SK-N-SH treated with all-trans-retinoic acid at 6 μM for 48 hours (cell line): ENCODE data around the gene VAV3.

ENCODE experiments used
- ATAC-seq: fragments of 200-7000 bp; cut with Tn5 transposase; 3 replicates; pipeline ENCODE4 v1.9.1; 2020; ENCODE audit warnings: mild to moderate bottlenecking, moderate library complexity
- ARNTL ChIP-seq: fragments of 450-650 bp; formaldehyde crosslinking; IDR thresholded peaks from 2 replicates; pipeline ENCODE4 v1.5.0; 2020; ENCODE audit warnings: low read depth, mild to moderate bottlenecking, moderate library complexity, borderline replicate concordance
- BACH2 ChIP-seq: fragments of 250-450 bp; sonication (Bioruptor Pico); IDR thresholded peaks from 2 replicates; pipeline ENCODE4 v1.9.0; 2021; ENCODE audit warnings: mild to moderate bottlenecking, borderline replicate concordance
- ESRRG ChIP-seq: fragments of 250-450 bp; sonication (Bioruptor Pico); IDR thresholded peaks from 2 replicates; pipeline ENCODE4 v1.6.1; 2021; ENCODE audit warnings: mild to moderate bottlenecking
- ISL1 ChIP-seq: fragments of 250-450 bp; sonication (Bioruptor Pico); IDR thresholded peaks from 2 replicates; pipeline ENCODE4 v2.1.2; 2022; ENCODE audit warnings: mild to moderate bottlenecking, moderate library complexity
- OSR1 ChIP-seq: fragments of 250-450 bp; sonication (Bioruptor Pico); IDR thresholded peaks from 2 replicates; pipeline ENCODE4 v1.8.0; 2022; ENCODE audit warnings: moderate library complexity, mild to moderate bottlenecking, inconsistent platforms
- PPARA ChIP-seq: fragments of 250-450 bp; sonication (Bioruptor Pico); IDR thresholded peaks from 2 replicates; pipeline ENCODE4 v1.5.0; 2020; ENCODE audit warnings: mild to moderate bottlenecking, borderline replicate concordance
- RARB ChIP-seq: fragments of 250-450 bp; sonication (Bioruptor Pico); IDR thresholded peaks from 2 replicates; pipeline ENCODE4 v1.8.0; 2021; ENCODE audit warnings: mild to moderate bottlenecking, moderate library complexity
- SNAI2 ChIP-seq: fragments of 250-450 bp; sonication (Bioruptor Pico); IDR thresholded peaks from 2 replicates; pipeline ENCODE4 v1.5.0; 2020; ENCODE audit warnings: mild to moderate bottlenecking, moderate library complexity
- TCF4 ChIP-seq: fragments of 250-450 bp; sonication (Bioruptor Pico); IDR thresholded peaks from 2 replicates; pipeline ENCODE4 v1.8.0; 2021; ENCODE audit warnings: mild to moderate bottlenecking, moderate library complexity, borderline replicate concordance
- TOX ChIP-seq: fragments of 250-450 bp; sonication (Bioruptor Pico); IDR thresholded peaks from 2 replicates; pipeline ENCODE4 v1.8.0; 2021; ENCODE audit warnings: mild to moderate bottlenecking, moderate library complexity, borderline replicate concordance
- ZC3H10 ChIP-seq: fragments of 250-450 bp; sonication (Bioruptor Pico); IDR thresholded peaks from 2 replicates; pipeline ENCODE4 v1.5.1; 2021; ENCODE audit warnings: mild to moderate bottlenecking, moderate library complexity
- ZFP3 ChIP-seq: fragments of 250-450 bp; sonication (Bioruptor Pico); IDR thresholded peaks from 2 replicates; pipeline ENCODE4 v1.5.0; 2020; ENCODE audit warnings: mild to moderate bottlenecking, moderate library complexity
- ZFP30 ChIP-seq: fragments of 450-650 bp; formaldehyde crosslinking; IDR thresholded peaks from 2 replicates; pipeline ENCODE4 v1.5.0; 2022; ENCODE audit warnings: mild to moderate bottlenecking, moderate library complexity
- ZNF565 ChIP-seq: fragments of 450-650 bp; formaldehyde crosslinking; conservative IDR thresholded peaks from 2 replicates; pipeline ENCODE4 v1.5.0; 2020; ENCODE audit warnings: low read depth, mild to moderate bottlenecking, moderate library complexity
- ZNF70 ChIP-seq: fragments of 450-650 bp; formaldehyde crosslinking; IDR thresholded peaks from 2 replicates; pipeline ENCODE4 v1.5.0; 2020; ENCODE audit warnings: mild to moderate bottlenecking, moderate library complexity
- TF ChIP-seq, protein P1 (sequence below): fragments of 250-450 bp; sonication (Bioruptor Pico); IDR thresholded peaks from 2 replicates; pipeline ENCODE4 v1.5.1; 2020; ENCODE audit warnings: low read depth, mild to moderate bottlenecking, moderate library complexity
- TF ChIP-seq, protein P2 (sequence below): fragments of 250-450 bp; sonication (Bioruptor Pico); IDR thresholded peaks from 2 replicates; pipeline ENCODE4 v1.5.0; 2020; ENCODE audit warnings: mild to moderate bottlenecking, moderate library complexity
- TF ChIP-seq, protein P3 (sequence below): fragments of 250-450 bp; sonication (Bioruptor Pico); IDR thresholded peaks from 2 replicates; pipeline ENCODE4 v1.8.0; 2020; ENCODE audit warnings: mild to moderate bottlenecking, moderate library complexity, borderline replicate concordance
- TF ChIP-seq, protein P4 (sequence below): fragments of 250-450 bp; sonication (Bioruptor Pico); IDR thresholded peaks from 2 replicates; pipeline ENCODE4 v1.5.1; 2021; ENCODE audit warnings: mild to moderate bottlenecking, moderate library complexity
- TF ChIP-seq, protein P5 (sequence below): fragments of 250-450 bp; sonication (Bioruptor Pico); IDR thresholded peaks from 2 replicates; pipeline ENCODE4 v1.8.0; 2021; ENCODE audit warnings: low read depth, mild to moderate bottlenecking, moderate library complexity, borderline replicate concordance

The VAV3 gene

DNA sequence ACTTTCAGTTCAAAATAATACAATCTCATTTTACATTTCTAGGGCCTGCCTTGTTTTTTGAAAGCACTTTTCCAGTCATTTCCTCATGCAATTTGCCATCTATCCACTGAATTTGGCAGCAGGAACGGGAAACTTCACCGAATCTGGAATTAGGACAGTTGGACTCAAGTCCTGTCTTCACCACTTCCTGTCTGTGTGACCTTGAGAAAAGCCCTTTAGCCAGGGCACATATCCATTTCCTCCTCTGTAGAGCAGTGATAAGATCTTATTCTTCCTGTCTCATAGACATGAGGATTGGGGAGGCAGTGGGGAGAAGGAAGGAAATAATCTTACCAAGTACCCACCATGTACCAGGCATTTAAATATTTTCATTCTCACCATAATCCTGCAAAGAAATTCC is 12.0 kb downstream of the VAV3 start:
- no peak for ATAC-seq
- TF ChIP-seq TOX (CRISPR knock-in tag) (no peak), ZFP30 (CRISPR knock-in tag) (no peak), ESRRG (CRISPR knock-in tag) (no peak), TCF4 (CRISPR knock-in tag) (no peak), ZNF565 (CRISPR knock-in tag) (no peak), ZFP3 (CRISPR knock-in tag) (no peak), SNAI2 (no peak), PPARA (no peak), BACH2 (no peak), OSR1 (CRISPR knock-in tag) (no peak), ISL1 (no peak), ZNF70 (CRISPR knock-in tag) (no peak), ZC3H10 (no peak)
- TF ChIP-seq, protein P1, sequence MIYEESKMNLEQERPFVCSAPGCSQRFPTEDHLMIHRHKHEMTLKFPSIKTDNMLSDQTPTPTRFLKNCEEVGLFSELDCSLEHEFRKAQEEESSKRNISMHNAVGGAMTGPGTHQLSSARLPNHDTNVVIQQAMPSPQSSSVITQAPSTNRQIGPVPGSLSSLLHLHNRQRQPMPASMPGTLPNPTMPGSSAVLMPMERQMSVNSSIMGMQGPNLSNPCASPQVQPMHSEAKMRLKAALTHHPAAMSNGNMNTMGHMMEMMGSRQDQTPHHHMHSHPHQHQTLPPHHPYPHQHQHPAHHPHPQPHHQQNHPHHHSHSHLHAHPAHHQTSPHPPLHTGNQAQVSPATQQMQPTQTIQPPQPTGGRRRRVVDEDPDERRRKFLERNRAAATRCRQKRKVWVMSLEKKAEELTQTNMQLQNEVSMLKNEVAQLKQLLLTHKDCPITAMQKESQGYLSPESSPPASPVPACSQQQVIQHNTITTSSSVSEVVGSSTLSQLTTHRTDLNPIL: no peak
- TF ChIP-seq, protein P2, sequence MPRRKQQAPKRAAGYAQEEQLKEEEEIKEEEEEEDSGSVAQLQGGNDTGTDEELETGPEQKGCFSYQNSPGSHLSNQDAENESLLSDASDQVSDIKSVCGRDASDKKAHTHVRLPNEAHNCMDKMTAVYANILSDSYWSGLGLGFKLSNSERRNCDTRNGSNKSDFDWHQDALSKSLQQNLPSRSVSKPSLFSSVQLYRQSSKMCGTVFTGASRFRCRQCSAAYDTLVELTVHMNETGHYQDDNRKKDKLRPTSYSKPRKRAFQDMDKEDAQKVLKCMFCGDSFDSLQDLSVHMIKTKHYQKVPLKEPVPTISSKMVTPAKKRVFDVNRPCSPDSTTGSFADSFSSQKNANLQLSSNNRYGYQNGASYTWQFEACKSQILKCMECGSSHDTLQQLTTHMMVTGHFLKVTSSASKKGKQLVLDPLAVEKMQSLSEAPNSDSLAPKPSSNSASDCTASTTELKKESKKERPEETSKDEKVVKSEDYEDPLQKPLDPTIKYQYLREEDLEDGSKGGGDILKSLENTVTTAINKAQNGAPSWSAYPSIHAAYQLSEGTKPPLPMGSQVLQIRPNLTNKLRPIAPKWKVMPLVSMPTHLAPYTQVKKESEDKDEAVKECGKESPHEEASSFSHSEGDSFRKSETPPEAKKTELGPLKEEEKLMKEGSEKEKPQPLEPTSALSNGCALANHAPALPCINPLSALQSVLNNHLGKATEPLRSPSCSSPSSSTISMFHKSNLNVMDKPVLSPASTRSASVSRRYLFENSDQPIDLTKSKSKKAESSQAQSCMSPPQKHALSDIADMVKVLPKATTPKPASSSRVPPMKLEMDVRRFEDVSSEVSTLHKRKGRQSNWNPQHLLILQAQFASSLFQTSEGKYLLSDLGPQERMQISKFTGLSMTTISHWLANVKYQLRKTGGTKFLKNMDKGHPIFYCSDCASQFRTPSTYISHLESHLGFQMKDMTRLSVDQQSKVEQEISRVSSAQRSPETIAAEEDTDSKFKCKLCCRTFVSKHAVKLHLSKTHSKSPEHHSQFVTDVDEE: no peak
- TF ChIP-seq, protein P3, sequence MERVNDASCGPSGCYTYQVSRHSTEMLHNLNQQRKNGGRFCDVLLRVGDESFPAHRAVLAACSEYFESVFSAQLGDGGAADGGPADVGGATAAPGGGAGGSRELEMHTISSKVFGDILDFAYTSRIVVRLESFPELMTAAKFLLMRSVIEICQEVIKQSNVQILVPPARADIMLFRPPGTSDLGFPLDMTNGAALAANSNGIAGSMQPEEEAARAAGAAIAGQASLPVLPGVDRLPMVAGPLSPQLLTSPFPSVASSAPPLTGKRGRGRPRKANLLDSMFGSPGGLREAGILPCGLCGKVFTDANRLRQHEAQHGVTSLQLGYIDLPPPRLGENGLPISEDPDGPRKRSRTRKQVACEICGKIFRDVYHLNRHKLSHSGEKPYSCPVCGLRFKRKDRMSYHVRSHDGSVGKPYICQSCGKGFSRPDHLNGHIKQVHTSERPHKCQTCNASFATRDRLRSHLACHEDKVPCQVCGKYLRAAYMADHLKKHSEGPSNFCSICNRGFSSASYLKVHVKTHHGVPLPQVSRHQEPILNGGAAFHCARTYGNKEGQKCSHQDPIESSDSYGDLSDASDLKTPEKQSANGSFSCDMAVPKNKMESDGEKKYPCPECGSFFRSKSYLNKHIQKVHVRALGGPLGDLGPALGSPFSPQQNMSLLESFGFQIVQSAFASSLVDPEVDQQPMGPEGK (CRISPR knock-in tag): no peak
- TF ChIP-seq, protein P4, sequence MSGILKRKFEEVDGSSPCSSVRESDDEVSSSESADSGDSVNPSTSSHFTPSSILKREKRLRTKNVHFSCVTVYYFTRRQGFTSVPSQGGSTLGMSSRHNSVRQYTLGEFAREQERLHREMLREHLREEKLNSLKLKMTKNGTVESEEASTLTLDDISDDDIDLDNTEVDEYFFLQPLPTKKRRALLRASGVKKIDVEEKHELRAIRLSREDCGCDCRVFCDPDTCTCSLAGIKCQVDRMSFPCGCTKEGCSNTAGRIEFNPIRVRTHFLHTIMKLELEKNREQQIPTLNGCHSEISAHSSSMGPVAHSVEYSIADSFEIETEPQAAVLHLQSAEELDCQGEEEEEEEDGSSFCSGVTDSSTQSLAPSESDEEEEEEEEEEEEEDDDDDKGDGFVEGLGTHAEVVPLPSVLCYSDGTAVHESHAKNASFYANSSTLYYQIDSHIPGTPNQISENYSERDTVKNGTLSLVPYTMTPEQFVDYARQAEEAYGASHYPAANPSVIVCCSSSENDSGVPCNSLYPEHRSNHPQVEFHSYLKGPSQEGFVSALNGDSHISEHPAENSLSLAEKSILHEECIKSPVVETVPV: no peak
- TF ChIP-seq, all 23 proteins: peak for 0

DNA sequence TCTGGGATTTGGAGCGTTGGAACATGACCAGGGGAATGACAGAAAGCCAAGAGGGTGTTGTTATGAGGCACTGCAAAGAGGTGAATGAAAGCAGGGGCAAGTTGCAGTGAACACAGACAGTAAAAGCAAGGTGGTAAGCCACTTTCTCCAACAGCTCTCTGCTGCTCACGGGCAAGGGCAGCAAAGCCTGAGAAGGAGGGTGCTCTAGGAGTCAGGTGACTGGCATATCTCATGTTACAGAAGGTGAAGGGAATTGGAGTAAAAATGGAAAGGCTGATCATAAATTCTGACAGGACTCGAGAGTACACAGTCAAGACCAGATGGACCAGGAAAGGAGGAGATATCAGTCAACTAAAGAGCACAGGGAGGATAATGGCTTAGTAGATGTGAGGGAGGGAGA is 14.5 kb downstream of the VAV3 start:
- TF ChIP-seq SNAI2: no peak
- TF ChIP-seq, protein P2: no peak
- no peak for TF ChIP-seq ZFP30 (CRISPR knock-in tag)
- no peak for TF ChIP-seq ARNTL (CRISPR knock-in tag)
- TF ChIP-seq PPARA: no peak
- no peak for TF ChIP-seq ZC3H10
- no peak for TF ChIP-seq RARB
- TF ChIP-seq ISL1: no peak
- no peak for TF ChIP-seq OSR1 (CRISPR knock-in tag)
- TF ChIP-seq ZNF70 (CRISPR knock-in tag): no peak
- TF ChIP-seq, protein P5, sequence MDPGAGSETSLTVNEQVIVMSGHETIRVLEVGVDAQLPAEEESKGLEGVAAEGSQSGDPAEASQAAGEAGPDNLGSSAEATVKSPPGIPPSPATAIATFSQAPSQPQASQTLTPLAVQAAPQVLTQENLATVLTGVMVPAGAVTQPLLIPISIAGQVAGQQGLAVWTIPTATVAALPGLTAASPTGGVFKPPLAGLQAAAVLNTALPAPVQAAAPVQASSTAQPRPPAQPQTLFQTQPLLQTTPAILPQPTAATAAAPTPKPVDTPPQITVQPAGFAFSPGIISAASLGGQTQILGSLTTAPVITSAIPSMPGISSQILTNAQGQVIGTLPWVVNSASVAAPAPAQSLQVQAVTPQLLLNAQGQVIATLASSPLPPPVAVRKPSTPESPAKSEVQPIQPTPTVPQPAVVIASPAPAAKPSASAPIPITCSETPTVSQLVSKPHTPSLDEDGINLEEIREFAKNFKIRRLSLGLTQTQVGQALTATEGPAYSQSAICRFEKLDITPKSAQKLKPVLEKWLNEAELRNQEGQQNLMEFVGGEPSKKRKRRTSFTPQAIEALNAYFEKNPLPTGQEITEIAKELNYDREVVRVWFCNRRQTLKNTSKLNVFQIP (CRISPR knock-in tag): no peak
- TF ChIP-seq BACH2: no peak
- TF ChIP-seq, protein P3 (CRISPR knock-in tag): no peak
- TF ChIP-seq, all 23 proteins: peak for 0

More for the DNA sequence above, 14.5 kb downstream of the VAV3 start:
- no peak for ATAC-seq
